Progenitor cell of endocrine pancreas (in vitro differentiated cells): ENCODE results near the gene GAPDHS. TPM values are rescaled to one million over a fixed set of nuclear protein-coding genes. Genes with fewer than 3 reads are reported as not detected.

Experiments used
- DNase-seq: peaks from one replicate; pipeline ENCODE4 v3.0.0; 2021; ENCODE audit warnings: low spot score; ENCODE audit not compliant: unreplicated experiment
- H3K27ac Mint-ChIP-seq: 2 replicates; pipeline ENCODE4 v1.8.0; 2021; ENCODE audit warnings: mild to moderate bottlenecking, moderate library complexity, mixed read lengths
- H3K27me3 Mint-ChIP-seq: 2 replicates; pipeline ENCODE4 v1.8.0; 2021; ENCODE audit warnings: mixed read lengths
- H3K36me3 Mint-ChIP-seq: 2 replicates; pipeline ENCODE4 v1.8.0; 2022; ENCODE audit warnings: mixed read lengths; ENCODE audit not compliant: insufficient read depth
- H3K4me1 Mint-ChIP-seq: 2 replicates; pipeline ENCODE4 v1.8.0; 2021; ENCODE audit warnings: low read depth, mixed read lengths
- H3K4me3 Mint-ChIP-seq: 2 replicates; pipeline ENCODE4 v1.8.0; 2021; ENCODE audit warnings: low read depth, mild to moderate bottlenecking, moderate library complexity, mixed read lengths
- H3K9me3 Mint-ChIP-seq: 2 replicates; pipeline ENCODE4 v1.8.0; 2021; ENCODE audit warnings: low read depth, mixed read lengths
- total RNA-seq: library from RNA; stranded (reverse); gene quantifications from 2 replicates; pipeline ENCODE4 v1.2.1, GENCODE V29; 2021
- TF ChIP-seq, protein P1 (sequence below): fragments of 200-600 bp; sonication (generic); IDR thresholded peaks from one replicate; pipeline ENCODE4 v1.5.0; 2021; ENCODE audit warnings: antibody characterized with exemption, mild to moderate bottlenecking; ENCODE audit not compliant: unreplicated experiment

GAPDHS gene
- total RNA-seq, 1 donor from 2014 or later, result not detected

GRCh38 chr19:35506011-35506410 is 27.2 kb upstream of the GAPDHS start:
- H3K27ac Mint-ChIP-seq, result no peak overlapping the region
- no peak overlapping the region for H3K4me3 Mint-ChIP-seq
- H3K4me1 Mint-ChIP-seq, result peaks cover 8% of the 10 kb centered on the region
- DNase-seq, result no peak
- H3K27me3 Mint-ChIP-seq, result no peaks in the 10 kb centered on the region
- H3K9me3 Mint-ChIP-seq, result no peaks in the 10 kb centered on the region
- TF ChIP-seq, protein P1, sequence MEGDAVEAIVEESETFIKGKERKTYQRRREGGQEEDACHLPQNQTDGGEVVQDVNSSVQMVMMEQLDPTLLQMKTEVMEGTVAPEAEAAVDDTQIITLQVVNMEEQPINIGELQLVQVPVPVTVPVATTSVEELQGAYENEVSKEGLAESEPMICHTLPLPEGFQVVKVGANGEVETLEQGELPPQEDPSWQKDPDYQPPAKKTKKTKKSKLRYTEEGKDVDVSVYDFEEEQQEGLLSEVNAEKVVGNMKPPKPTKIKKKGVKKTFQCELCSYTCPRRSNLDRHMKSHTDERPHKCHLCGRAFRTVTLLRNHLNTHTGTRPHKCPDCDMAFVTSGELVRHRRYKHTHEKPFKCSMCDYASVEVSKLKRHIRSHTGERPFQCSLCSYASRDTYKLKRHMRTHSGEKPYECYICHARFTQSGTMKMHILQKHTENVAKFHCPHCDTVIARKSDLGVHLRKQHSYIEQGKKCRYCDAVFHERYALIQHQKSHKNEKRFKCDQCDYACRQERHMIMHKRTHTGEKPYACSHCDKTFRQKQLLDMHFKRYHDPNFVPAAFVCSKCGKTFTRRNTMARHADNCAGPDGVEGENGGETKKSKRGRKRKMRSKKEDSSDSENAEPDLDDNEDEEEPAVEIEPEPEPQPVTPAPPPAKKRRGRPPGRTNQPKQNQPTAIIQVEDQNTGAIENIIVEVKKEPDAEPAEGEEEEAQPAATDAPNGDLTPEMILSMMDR, result no peak
- H3K36me3 Mint-ChIP-seq, result peaks cover 22% of the 10 kb centered on the region

DNA sequence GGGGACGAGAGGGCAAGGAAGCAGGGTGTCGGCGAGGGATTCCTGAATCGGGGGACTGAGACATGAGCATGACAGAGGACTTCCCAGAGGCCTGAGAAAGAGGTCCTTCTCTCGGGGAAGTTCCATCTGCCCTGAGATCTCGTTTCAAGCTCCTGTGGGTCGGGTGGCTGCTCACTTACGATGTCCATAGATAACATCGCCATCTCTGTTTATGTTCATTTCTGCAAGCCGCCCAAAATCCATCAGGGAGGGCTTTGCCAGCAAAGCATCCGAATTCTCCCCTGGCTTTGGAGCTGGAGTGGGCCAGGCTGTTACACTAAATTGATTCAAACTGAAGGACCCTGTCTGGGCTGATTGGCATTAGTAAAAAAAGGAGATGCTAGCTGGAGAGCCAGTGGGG is 25.7 kb upstream of the GAPDHS start:
- Mint-ChIP-seq H3K4me1 (peaks cover 8% of the 10 kb centered on the region), H3K9me3 (no peaks in the 10 kb centered on the region), H3K27me3 (no peaks in the 10 kb centered on the region), H3K4me3 (no peak overlapping the region), H3K27ac (no peak overlapping the region), H3K36me3 (peaks cover 18% of the 10 kb centered on the region)
- TF ChIP-seq, protein P1, result no peak
- no peak for DNase-seq

DNA sequence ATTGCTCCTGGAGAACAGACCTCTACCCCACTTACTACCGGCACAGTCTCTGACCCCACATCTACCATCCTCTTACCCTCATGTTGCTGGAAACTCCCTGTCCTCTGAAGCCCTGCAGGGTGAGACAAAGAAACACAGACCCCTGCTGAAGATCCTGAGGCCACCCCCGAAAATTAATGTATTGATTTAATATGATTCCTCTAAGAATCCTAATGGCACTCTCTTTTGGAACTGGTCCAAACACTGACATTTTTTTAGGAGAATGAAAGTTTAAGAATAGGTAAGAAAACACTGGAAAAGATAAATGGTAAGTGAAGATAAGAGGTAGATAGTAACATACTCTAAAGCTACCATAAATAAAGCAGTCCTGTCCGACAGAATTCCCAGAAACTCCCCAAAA is 25.1 kb upstream of the GAPDHS start:
- Mint-ChIP-seq H3K9me3 (no peaks in the 10 kb centered on the region), H3K4me1 (peaks cover 8% of the 10 kb centered on the region), H3K27me3 (peaks cover 4% of the 10 kb centered on the region), H3K36me3 (peaks cover 16% of the 10 kb centered on the region), H3K27ac (no peak overlapping the region), H3K4me3 (peak overlapping the region; percentile 97)
- DNase-seq, result no peak
- TF ChIP-seq, protein P1, result no peak

DNA sequence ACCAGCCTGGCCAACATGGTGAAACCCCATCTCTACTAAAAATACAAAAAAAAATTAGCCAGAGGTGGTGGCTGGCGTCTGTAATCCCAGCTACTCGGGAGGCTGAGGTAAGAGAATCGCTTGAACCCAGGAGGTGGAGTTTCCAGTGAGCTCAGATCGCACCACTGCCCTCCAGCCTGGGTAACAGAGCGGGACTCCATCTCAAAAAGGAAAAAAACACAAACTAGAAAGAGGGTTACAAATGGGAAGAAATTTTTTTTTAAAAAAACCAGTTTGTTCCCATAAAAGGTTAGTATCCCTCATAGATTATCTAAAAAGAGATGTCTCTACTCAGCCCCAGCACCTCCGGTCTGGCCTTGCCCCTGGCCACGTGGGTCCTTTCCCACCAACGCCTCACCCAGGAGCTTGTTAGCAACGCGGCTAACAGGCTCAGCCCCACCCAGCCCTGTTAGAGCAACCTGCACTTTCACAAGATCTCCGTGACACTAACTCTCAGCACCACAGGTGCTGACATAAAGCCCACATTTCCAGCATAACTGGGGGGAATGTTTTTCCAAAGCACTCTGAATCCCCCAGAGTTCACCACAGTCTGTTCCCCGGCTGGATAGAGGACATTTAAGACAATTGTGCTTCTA is 24.1 kb upstream of the GAPDHS start:
- TF ChIP-seq, protein P1, result no peak
- DNase-seq, result peak; percentile 25
- no peaks in the 10 kb centered on the region for H3K9me3 Mint-ChIP-seq
- peak overlapping the region; percentile 99 for H3K27ac Mint-ChIP-seq
- H3K4me1 Mint-ChIP-seq, result peaks cover 10% of the 10 kb centered on the region
- H3K36me3 Mint-ChIP-seq, result peaks cover 14% of the 10 kb centered on the region
- H3K27me3 Mint-ChIP-seq, result peaks cover 9% of the 10 kb centered on the region
- peak overlapping the region; percentile 97 for H3K4me3 Mint-ChIP-seq

GRCh38 chr19:35509861-35510625 is 23.2 kb upstream of the GAPDHS start:
- no peaks in the 10 kb centered on the region for H3K9me3 Mint-ChIP-seq
- H3K27ac Mint-ChIP-seq, result peak overlapping the region; percentile 99
- H3K36me3 Mint-ChIP-seq, result peaks cover 11% of the 10 kb centered on the region
- H3K4me3 Mint-ChIP-seq, result peak overlapping the region; percentile 97
- TF ChIP-seq, protein P1, result peak; percentile 99
- H3K27me3 Mint-ChIP-seq, result peaks cover 13% of the 10 kb centered on the region
- DNase-seq, result peak; percentile 98
- H3K4me1 Mint-ChIP-seq, result peaks cover 11% of the 10 kb centered on the region
